H1 (cell line): ENCODE data around the gene GPR21. TPM values are rescaled to one million over a fixed set of nuclear protein-coding genes. Genes with fewer than 3 reads are reported as not detected.

Experiments used
- CTCF ChIA-PET: fragments of 300-600 bp; sonication (Branson Sonifier 250); formaldehyde crosslinking; loops from one replicate; lab custom pipeline; 2021; ENCODE audit not compliant: partially characterized antibody; lab: Charles Lee
- POLR2A ChIA-PET: fragments of 300-600 bp; sonication (Branson Sonifier 250); formaldehyde crosslinking; loops from one replicate; lab custom pipeline; 2021; ENCODE audit warnings: inconsistent platforms; ENCODE audit not compliant: partially characterized antibody; lab: Charles Lee
- DNase-seq, 2 experiments: peaks; one replicate each; pipeline versions ENCODE4 v3.0.0 to v3.0.0-alpha.2; 2010 to 2022; ENCODE audit warnings: low spot score in 2 of 2, low read depth in 1 of 2, mixed read lengths in 1 of 2
- FAIRE-seq: peaks from 2 replicates; lab custom pipeline; 2011; peaks lifted over from hg19 to GRCh38; lab: Jason Lieb, UNC
- H2AFZ ChIP-seq: 2 replicates; pipeline ENCODE4 v1.8.1; 2012; ENCODE audit warnings: low read length, inconsistent platforms
- H2AK5ac ChIP-seq: 2 replicates; pipeline ENCODE4 v1.6.1; 2013; ENCODE audit warnings: low read depth, low read length
- H2BK120ac ChIP-seq: replicated peaks from 2 replicates; pipeline ENCODE3; 2013; ENCODE audit warnings: low read depth, low read length, inconsistent platforms
- H2BK12ac ChIP-seq: 2 replicates; pipeline ENCODE4 v1.6.1; 2013; ENCODE audit warnings: low read depth, low read length
- H2BK15ac ChIP-seq: 2 replicates; pipeline ENCODE4 v1.6.1; 2013; ENCODE audit warnings: low read length
- H2BK20ac ChIP-seq: 2 replicates; pipeline ENCODE4 v1.6.1; 2013; ENCODE audit warnings: low read length
- H2BK5ac ChIP-seq: 2 replicates; pipeline ENCODE4 v1.6.1; 2013; ENCODE audit warnings: low read depth, low read length
- H3K14ac ChIP-seq: 2 replicates; pipeline ENCODE4 v1.6.1; 2013; ENCODE audit warnings: inconsistent platforms; ENCODE audit not compliant: insufficient read length
- H3K18ac ChIP-seq: 2 replicates; pipeline ENCODE4 v1.6.1; 2013; ENCODE audit warnings: low read length; ENCODE audit errors: extremely low read depth
- H3K23ac ChIP-seq: 2 replicates; pipeline ENCODE4 v1.6.1; 2013; ENCODE audit warnings: inconsistent platforms; ENCODE audit not compliant: insufficient read length
- H3K23me2 ChIP-seq: 2 replicates; pipeline ENCODE4 v1.6.1; 2013; ENCODE audit warnings: low read depth, low read length
- H3K27ac ChIP-seq: 2 replicates; pipeline ENCODE4 v1.6.1; 2011; ENCODE audit warnings: low read depth, low read length, inconsistent platforms
- H3K27me3 ChIP-seq, 4 experiments: replicated peaks in 1 of 4; 1 replicate in 1 of 4; 2 replicates in 3 of 4; pipeline versions ENCODE4 v1.6.1 to v1.8.1; 2011 to 2013; ENCODE audit warnings: low read length in 3 of 4, mild to moderate bottlenecking in 3 of 4, inconsistent platforms in 2 of 4, mixed read lengths in 2 of 4, moderate library complexity in 1 of 4; ENCODE audit not compliant: control insufficient read depth in 3 of 4, insufficient read depth in 3 of 4; ENCODE audit errors: extremely low read depth in 1 of 4
- H3K36me3 ChIP-seq, 4 experiments: 2 replicates each; pipeline versions ENCODE4 v1.6.1 to v1.8.1; 2011 to 2013; ENCODE audit warnings: mild to moderate bottlenecking in 4 of 4, low read length in 3 of 4, moderate library complexity in 2 of 4, control low read depth in 1 of 4, inconsistent platforms in 1 of 4; ENCODE audit not compliant: insufficient read depth in 4 of 4, control insufficient read depth in 2 of 4
- H3K4ac ChIP-seq: replicated peaks from 2 replicates; pipeline ENCODE3; 2013; ENCODE audit warnings: low read length, low read depth, mixed read lengths, inconsistent platforms; ENCODE audit not compliant: insufficient read length
- H3K4me1 ChIP-seq, 4 experiments: replicated peaks in 1 of 4; 1 replicate in 1 of 4; 2 replicates in 3 of 4; pipeline versions ENCODE4 v1.6.1 to v1.8.1; 2011 to 2013; ENCODE audit warnings: low read length in 3 of 4, inconsistent platforms in 2 of 4, mixed read lengths in 1 of 4; ENCODE audit not compliant: insufficient read depth in 4 of 4, control insufficient read depth in 3 of 4
- H3K4me2 ChIP-seq, 2 experiments: 2 replicates each; pipeline versions ENCODE4 v1.6.1 to v1.8.1; 2011 to 2013; ENCODE audit warnings: low read depth in 2 of 2, low read length in 2 of 2, control low read depth in 1 of 2, inconsistent platforms in 1 of 2, mild to moderate bottlenecking in 1 of 2; ENCODE audit not compliant: insufficient read depth in 1 of 2
- H3K4me3 ChIP-seq, 4 experiments: fragments of 200-600, 300-600 bp in 1 of 4; sonication (generic), shearing (Covaris generic), sonication (Bioruptor Twin) in 1 of 4; 2 replicates each; pipeline versions ENCODE4 v1.5.1 to v1.8.1; 2011 to 2016; ENCODE audit warnings: low read length in 4 of 4, low read depth in 3 of 4, control low read depth in 2 of 4, inconsistent platforms in 2 of 4, mild to moderate bottlenecking in 2 of 4, mixed read lengths in 1 of 4, moderate library complexity in 1 of 4; ENCODE audit not compliant: insufficient read depth in 2 of 4; ENCODE audit errors: extremely low read depth in 1 of 4
- H3K56ac ChIP-seq: replicated peaks from 2 replicates; pipeline ENCODE3; 2013; ENCODE audit warnings: low read depth, mild to moderate bottlenecking, mixed read lengths, low read length, inconsistent platforms; ENCODE audit not compliant: insufficient read length
- H3K79me1 ChIP-seq: 2 replicates; pipeline ENCODE4 v1.6.1; 2013; ENCODE audit warnings: low read depth, low read length, control low read depth
- H3K79me2 ChIP-seq, 2 experiments: 2 replicates each; pipeline versions ENCODE4 v1.6.1 to v1.8.1; 2012 to 2013; ENCODE audit warnings: low read length in 2 of 2, mild to moderate bottlenecking in 2 of 2, inconsistent platforms in 1 of 2; ENCODE audit not compliant: insufficient read depth in 2 of 2, control insufficient read depth in 1 of 2
- H3K9ac ChIP-seq, 4 experiments: replicated peaks in 1 of 4; 1 replicate in 1 of 4; 2 replicates in 3 of 4; pipeline versions ENCODE4 v1.6.1 to v1.8.1; 2011 to 2013; ENCODE audit warnings: low read depth in 3 of 4, low read length in 3 of 4, control low read depth in 2 of 4, mild to moderate bottlenecking in 2 of 4, moderate library complexity in 2 of 4, inconsistent platforms in 1 of 4; ENCODE audit errors: extremely low read depth in 1 of 4
- H3K9me3 ChIP-seq, 2 experiments: 2 replicates each; pipeline versions ENCODE4 v1.6.1 to v1.8.1; 2012 to 2013; ENCODE audit warnings: mild to moderate bottlenecking in 2 of 2, moderate library complexity in 2 of 2, control low read depth in 1 of 2, inconsistent platforms in 1 of 2, low read depth in 1 of 2, low read length in 1 of 2, mixed read lengths in 1 of 2; ENCODE audit not compliant: insufficient read depth in 2 of 2
- H4K20me1 ChIP-seq, 2 experiments: replicated peaks in 1 of 2; 2 replicates each; pipeline versions ENCODE3 to v1.8.1; 2011 to 2013; ENCODE audit warnings: inconsistent platforms in 2 of 2, low read length in 2 of 2, mild to moderate bottlenecking in 1 of 2; ENCODE audit not compliant: insufficient read depth in 2 of 2, control insufficient read depth in 1 of 2
- H4K5ac ChIP-seq: 2 replicates; pipeline ENCODE4 v1.6.1; 2013; ENCODE audit warnings: low read length, low read depth, mixed read lengths, inconsistent platforms; ENCODE audit not compliant: insufficient read length
- H4K8ac ChIP-seq: 2 replicates; pipeline ENCODE4 v1.8.0; 2013; ENCODE audit warnings: mild to moderate bottlenecking, moderate library complexity, low read length, inconsistent platforms; ENCODE audit not compliant: insufficient read depth; ENCODE audit errors: extremely low read depth
- H4K91ac ChIP-seq: replicated peaks from 2 replicates; pipeline ENCODE3; 2013; ENCODE audit warnings: low read length, mixed read lengths, inconsistent platforms; ENCODE audit not compliant: insufficient read length
- ASH2L ChIP-seq: fragments of 200-600, 300-600 bp; sonication (generic); IDR thresholded peaks from one replicate; pipeline ENCODE4 v1.7.1; 2017; ENCODE audit warnings: low read length
- CHD2 ChIP-seq: IDR thresholded peaks from 2 replicates; pipeline ENCODE4 v1.6.1; 2012; ENCODE audit warnings: low read length, improper control_type of control experiment
- GTF2F1 ChIP-seq: IDR thresholded peaks from 2 replicates; pipeline ENCODE4 v1.6.1; 2012; ENCODE audit warnings: low read depth, low read length, improper control_type of control experiment, borderline replicate concordance
- HDAC2 ChIP-seq, 2 experiments: fragments of 300-600 bp in 1 of 2; sonication (generic) in 1 of 2; IDR thresholded peaks; 2 replicates each; pipeline ENCODE4 v1.6.1; 2011 to 2012; ENCODE audit warnings: low read depth in 2 of 2, low read length in 2 of 2, mild to moderate bottlenecking in 2 of 2, moderate library complexity in 2 of 2, borderline replicate concordance in 1 of 2, inconsistent platforms in 1 of 2
- HDAC6 ChIP-seq: IDR thresholded peaks from one replicate; pipeline ENCODE4 v1.7.1; 2012; ENCODE audit warnings: low read depth, mild to moderate bottlenecking, inconsistent platforms, low read length, moderate library complexity
- POLR2A ChIP-seq, 2 experiments: IDR thresholded peaks; 1 replicate in 1 of 2; 2 replicates in 1 of 2; pipeline ENCODE4 v1.6.1; 2011; ENCODE audit warnings: low read depth in 2 of 2, low read length in 2 of 2, mild to moderate bottlenecking in 2 of 2; ENCODE audit errors: control extremely low read depth in 1 of 2
- RAD21 ChIP-seq, 2 experiments: IDR thresholded peaks in 1 of 2; conservative IDR thresholded peaks in 1 of 2; 2 replicates each; pipeline ENCODE4 v1.6.1; 2011; ENCODE audit warnings: low read depth in 2 of 2, low read length in 2 of 2, improper control_type of control experiment in 1 of 2, inconsistent platforms in 1 of 2, mild to moderate bottlenecking in 1 of 2, moderate library complexity in 1 of 2
- SIN3A ChIP-seq, 2 experiments: IDR thresholded peaks in 1 of 2; conservative IDR thresholded peaks in 1 of 2; 2 replicates each; pipeline ENCODE4 v1.6.1; 2011 to 2012; ENCODE audit warnings: low read length in 2 of 2, improper control_type of control experiment in 1 of 2, low read depth in 1 of 2, mild to moderate bottlenecking in 1 of 2
- SIRT6 ChIP-seq: IDR thresholded peaks from one replicate; pipeline ENCODE4 v1.7.1; 2012; ENCODE audit warnings: low read length, inconsistent platforms
- SRF ChIP-seq: IDR thresholded peaks from 2 replicates; pipeline ENCODE4 v1.6.1; 2011; ENCODE audit warnings: mild to moderate bottlenecking, low read depth, low read length, moderate library complexity
- TAF1 ChIP-seq: IDR thresholded peaks from 2 replicates; pipeline ENCODE4 v1.6.1; 2011; ENCODE audit warnings: mild to moderate bottlenecking, low read depth, low read length
- ZNF274 ChIP-seq: IDR thresholded peaks from 2 replicates; pipeline ENCODE4 v1.7.0; 2012; ENCODE audit warnings: low read length, borderline replicate concordance; ENCODE audit errors: extremely low read depth
- WGBS, 2 experiments: shearing (Covaris generic) in 1 of 2; methylation state at CpG; one replicate each; pipeline versions ENCODE4 v1.1.6 to v1.1.7; 2013 to 2015; ENCODE audit warnings: low lambda C conversion rate in 2 of 2, mixed read lengths in 2 of 2, inconsistent platforms in 1 of 2, low coverage in 1 of 2, missing lambda C conversion rate in 1 of 2; ENCODE audit not compliant: insufficient replicate concordance in 2 of 2, insufficient coverage in 1 of 2, insufficient read length in 1 of 2; ENCODE audit errors: extremely low coverage in 1 of 2, missing lambda C conversion rate in 1 of 2; 5-methylcytosine and 5-hydroxymethylcytosine counted together
- polyA plus RNA-seq, 7 experiments: library from polyadenylated mRNA; depleted of rRNA in 3 of 7; stranded (reverse) in 5 of 7; unstranded in 2 of 7; fragments of >200 nt in 5 of 7; fragments of 200-250 nt in 2 of 7; gene quantifications; 1 replicate in 5 of 7; 2 replicates in 1 of 7; 4 replicates in 1 of 7; pipeline versions ENCODE4 v1.2.1 to v1.2.3, GENCODE V29; 2011 to 2013; ENCODE audit warnings: missing spikeins in 2 of 7, mixed read lengths in 2 of 7
- total RNA-seq: library from RNA; stranded (reverse); fragmentation: NEBNext Ultra II Directional; extraction: Animal tissue kit (Norgen Biotek cat#: 25700); gene quantifications from 2 replicates; pipeline ENCODE4 v1.2.1, GENCODE V29; 2021

GPR21 gene
- total and polyA plus RNA-seq, 2 of the 8 experiments (the other 6 are each of a cell fraction or from before 2014, with no cell fraction given) = 0.58 to 0.71 TPM

- DNase-seq = no peak
- no peak overlapping the region for H4K8ac ChIP-seq
- no peak for FAIRE-seq
These were observed 41.2 kb downstream of the GPR21 start for GRCh38 chr9:123074628-123075027.

More at GRCh38 chr9:123074628-123075027, 41.2 kb downstream of the GPR21 start:
- Histone ChIP-seq H3K4ac (no peak overlapping the region), H3K27me3 (no peaks in the 10 kb centered on the region), H2BK20ac (no peak overlapping the region), H2AK5ac (no peak overlapping the region), H3K14ac (no peak overlapping the region), H2BK120ac (no peak overlapping the region), H3K4me3 (no peak overlapping the region), H3K18ac (no peak overlapping the region), H3K27ac (no peak overlapping the region), H4K20me1 (no peaks in the 10 kb centered on the region), H3K56ac (no peak overlapping the region), H3K23me2 (no peaks in the 10 kb centered on the region), H4K91ac (no peak overlapping the region), H4K5ac (no peak overlapping the region), H3K36me3 (peaks cover 0 to 31% (median 5%) of the 10 kb centered on the region in 4 experiments; a peak in 4 of 8 replicates), H3K4me1 (peaks cover 6 to 27% (median 17%) of the 10 kb centered on the region in 4 experiments; a peak in 6 of 7 replicates), H2BK15ac (no peak overlapping the region), H3K79me1 (no peaks in the 10 kb centered on the region; the same call in 1 of the 2 replicates), H3K79me2 (no peaks in the 10 kb centered on the region), H2BK12ac (no peak overlapping the region), H3K23ac (no peak overlapping the region), H2BK5ac (no peak overlapping the region), H3K9ac (no peak overlapping the region), H3K4me2 (no peak overlapping the region), H3K9me3 (no peaks in the 10 kb centered on the region), H2AFZ (no peak overlapping the region)
- 90% methylated on average over 3 of the region's 3 CpGs; no CpG with 5 or more reads in 1 of the 2 experiments for WGBS, 2 experiments
- ChIA-PET POLR2A (interaction anchor here (1.1 kb wide), 1 partner anchor 25 kb away, joined by 3 read pairs; no protein-coding TSS in a partner anchor), CTCF (interaction anchor here (0.9 to 1.9 kb wide), 3 partner anchors 9 to 18 kb away, joined by 3 to 6 read pairs (median 3); no protein-coding TSS in a partner anchor)
- TF ChIP-seq ASH2L = no peak
- TF ChIP-seq POLR2A (IDR thresholded peaks at IDR 0.05; ENCODE audit: control extremely low read depth in 1 of 2, low read depth in 2 of 2, low read length in 2 of 2) = no peak
- no peak for TF ChIP-seq SIN3A (conservative IDR thresholded peaks at IDR 0.05 in 1 of 2, IDR thresholded peaks at IDR 0.05 in 1 of 2; ENCODE audit: low read depth in 1 of 2, low read length in 2 of 2)
- no peak for TF ChIP-seq GTF2F1
- no peak for TF ChIP-seq HDAC2 (IDR thresholded peaks at IDR 0.05; ENCODE audit: borderline replicate concordance in 1 of 2, low read depth in 2 of 2, low read length in 2 of 2)
- TF ChIP-seq RAD21 (IDR thresholded peaks at IDR 0.05 in 1 of 2, conservative IDR thresholded peaks at IDR 0.05 in 1 of 2; ENCODE audit: low read depth in 2 of 2, low read length in 2 of 2) = no peak
- no peak for TF ChIP-seq ZNF274
- TF ChIP-seq SIRT6 = no peak
- no peak for TF ChIP-seq HDAC6
- no peak for TF ChIP-seq SRF
- no peak for TF ChIP-seq TAF1
- no peak for TF ChIP-seq CHD2
